Fibroblast of lung (primary cell): ENCODE results near the gene FGF14. TPM values are rescaled to one million over a fixed set of nuclear protein-coding genes. Genes with fewer than 3 reads are reported as not detected.

ENCODE experiments used
- DNase-seq, 2 donors: peaks; one replicate each; pipeline versions ENCODE4 v3.0.0 to v3.0.0-alpha.2; 2010; ENCODE audit warnings: low read depth in 2 of 2
- H2AFZ ChIP-seq: 2 replicates; pipeline ENCODE4 v1.5.1; 2012; ENCODE audit warnings: low read length, control low read depth, inconsistent platforms
- H3K27ac ChIP-seq: 2 replicates; pipeline ENCODE4 v1.5.1; 2011; ENCODE audit warnings: low read length, control low read depth; ENCODE audit not compliant: insufficient read depth
- H3K27me3 ChIP-seq: 2 replicates; pipeline ENCODE4 v1.5.1; 2011; ENCODE audit warnings: mild to moderate bottlenecking, low read length; ENCODE audit not compliant: control insufficient read depth, insufficient read depth
- H3K36me3 ChIP-seq: 2 replicates; pipeline ENCODE4 v1.5.1; 2011; ENCODE audit warnings: low read length; ENCODE audit not compliant: control insufficient read depth, insufficient read depth
- H3K4me1 ChIP-seq: 2 replicates; pipeline ENCODE4 v1.5.1; 2011; ENCODE audit warnings: low read length; ENCODE audit not compliant: control insufficient read depth, insufficient read depth; ENCODE audit errors: extremely low read depth
- H3K4me2 ChIP-seq: 2 replicates; pipeline ENCODE4 v1.5.1; 2011; ENCODE audit warnings: low read length, control low read depth; ENCODE audit not compliant: insufficient read depth; ENCODE audit errors: extremely low read depth
- H3K4me3 ChIP-seq, 4 experiments: fragments of 200-600 bp in 1 of 4; sonication (generic) in 1 of 4; replicated peaks in 1 of 4; 2 replicates each; pipeline ENCODE4 v1.5.1; 2011 to 2016; ENCODE audit warnings: low read length in 4 of 4, low read depth in 3 of 4, mild to moderate bottlenecking in 3 of 4, control low read depth in 2 of 4, inconsistent platforms in 1 of 4, mixed read lengths in 1 of 4; ENCODE audit not compliant: insufficient read depth in 1 of 4; ENCODE audit errors: control extremely low read depth in 1 of 4
- H3K79me2 ChIP-seq: 2 replicates; pipeline ENCODE4 v1.5.1; 2012; ENCODE audit warnings: mild to moderate bottlenecking, low read length, inconsistent platforms; ENCODE audit not compliant: control insufficient read depth, insufficient read depth
- H3K9ac ChIP-seq: 2 replicates; pipeline ENCODE4 v1.5.1; 2011; ENCODE audit warnings: mild to moderate bottlenecking, low read length, control low read depth; ENCODE audit not compliant: insufficient read depth
- H3K9me3 ChIP-seq: 2 replicates; pipeline ENCODE4 v1.5.1; 2012; ENCODE audit warnings: low read depth, low read length; ENCODE audit not compliant: control insufficient read depth, insufficient read depth
- H4K20me1 ChIP-seq: 2 replicates; pipeline ENCODE4 v1.5.1; 2011; ENCODE audit warnings: low read length; ENCODE audit not compliant: control insufficient read depth, insufficient read depth; ENCODE audit errors: extremely low read depth
- EZH2 ChIP-seq: IDR thresholded peaks from 2 replicates; pipeline ENCODE4 v1.5.1; 2012; ENCODE audit warnings: low read length, control low read depth, mild to moderate bottlenecking; ENCODE audit errors: missing control alignments
- polyA plus RNA-seq, 2 donors: library from polyadenylated mRNA; depleted of rRNA in 1 of 2; stranded (reverse) in 1 of 2; unstranded in 1 of 2; fragments of >200 nt; gene quantifications; 2 replicates each; pipeline ENCODE4 v1.2.1, GENCODE V29; 2011 to 2012; ENCODE audit warnings: missing spikeins in 1 of 2
- total RNA-seq: library from RNA; depleted of rRNA; stranded (reverse); fragments of >200 nt; gene quantifications from 2 replicates; pipeline ENCODE4 v1.2.1, GENCODE V29; 2014
- TF ChIP-seq, protein P1 (sequence below), 2 donors: IDR thresholded peaks in 1 of 2; conservative IDR thresholded peaks in 1 of 2; 1 replicate in 1 of 2; 2 replicates in 1 of 2; pipeline ENCODE4 v1.5.1; 2011 to 2012; ENCODE audit warnings: low read length in 2 of 2, control low read depth in 1 of 2, inconsistent platforms in 1 of 2, low read depth in 1 of 2, mild to moderate bottlenecking in 1 of 2

Gene FGF14
- total and polyA plus RNA-seq, 2 donors (not counting 1 experiment from before 2014, with no cell fraction given): 0.94 to 7.8 TPM

DNA sequence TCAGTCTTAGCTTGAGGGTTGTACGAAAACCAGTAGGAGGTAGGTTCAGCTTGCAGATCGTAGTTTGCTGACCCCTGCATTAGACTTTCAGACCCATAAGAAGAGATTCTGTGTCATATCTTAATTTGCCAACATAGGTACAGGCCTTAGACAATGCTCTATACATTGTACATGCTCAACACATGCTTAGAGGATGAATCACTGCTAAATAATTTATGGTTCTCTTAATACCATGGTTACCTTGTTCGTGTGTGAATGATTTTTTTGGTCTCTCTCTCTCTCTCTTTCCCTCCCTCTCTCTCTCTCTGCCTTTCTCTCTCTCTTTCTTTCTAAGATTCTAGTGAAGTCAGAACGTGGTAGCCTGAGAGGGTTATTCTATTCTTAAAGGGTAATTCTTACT, 112.2 kb downstream of the FGF14 start:
- no peak overlapping the region for H2AFZ ChIP-seq
- no peak overlapping the region for H3K4me3 ChIP-seq
- H4K20me1 ChIP-seq: no peaks in the 10 kb centered on the region
- H3K9me3 ChIP-seq: no peaks in the 10 kb centered on the region
- H3K4me2 ChIP-seq: no peak overlapping the region
- H3K27me3 ChIP-seq: no peaks in the 10 kb centered on the region
- no peak overlapping the region for H3K27ac ChIP-seq
- no peaks in the 10 kb centered on the region for H3K36me3 ChIP-seq
- no peak overlapping the region for H3K9ac ChIP-seq
- no peaks in the 10 kb centered on the region for H3K79me2 ChIP-seq
- no peak for DNase-seq
- TF ChIP-seq, protein P1, sequence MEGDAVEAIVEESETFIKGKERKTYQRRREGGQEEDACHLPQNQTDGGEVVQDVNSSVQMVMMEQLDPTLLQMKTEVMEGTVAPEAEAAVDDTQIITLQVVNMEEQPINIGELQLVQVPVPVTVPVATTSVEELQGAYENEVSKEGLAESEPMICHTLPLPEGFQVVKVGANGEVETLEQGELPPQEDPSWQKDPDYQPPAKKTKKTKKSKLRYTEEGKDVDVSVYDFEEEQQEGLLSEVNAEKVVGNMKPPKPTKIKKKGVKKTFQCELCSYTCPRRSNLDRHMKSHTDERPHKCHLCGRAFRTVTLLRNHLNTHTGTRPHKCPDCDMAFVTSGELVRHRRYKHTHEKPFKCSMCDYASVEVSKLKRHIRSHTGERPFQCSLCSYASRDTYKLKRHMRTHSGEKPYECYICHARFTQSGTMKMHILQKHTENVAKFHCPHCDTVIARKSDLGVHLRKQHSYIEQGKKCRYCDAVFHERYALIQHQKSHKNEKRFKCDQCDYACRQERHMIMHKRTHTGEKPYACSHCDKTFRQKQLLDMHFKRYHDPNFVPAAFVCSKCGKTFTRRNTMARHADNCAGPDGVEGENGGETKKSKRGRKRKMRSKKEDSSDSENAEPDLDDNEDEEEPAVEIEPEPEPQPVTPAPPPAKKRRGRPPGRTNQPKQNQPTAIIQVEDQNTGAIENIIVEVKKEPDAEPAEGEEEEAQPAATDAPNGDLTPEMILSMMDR (conservative IDR thresholded peaks at IDR 0.05 in 1 of 2, IDR thresholded peaks at IDR 0.05 in 1 of 2; ENCODE audit: low read depth in 1 of 2, low read length in 2 of 2): no peak
- no peak for TF ChIP-seq EZH2
- peaks cover 10% of the 10 kb centered on the region for H3K4me1 ChIP-seq

DNA sequence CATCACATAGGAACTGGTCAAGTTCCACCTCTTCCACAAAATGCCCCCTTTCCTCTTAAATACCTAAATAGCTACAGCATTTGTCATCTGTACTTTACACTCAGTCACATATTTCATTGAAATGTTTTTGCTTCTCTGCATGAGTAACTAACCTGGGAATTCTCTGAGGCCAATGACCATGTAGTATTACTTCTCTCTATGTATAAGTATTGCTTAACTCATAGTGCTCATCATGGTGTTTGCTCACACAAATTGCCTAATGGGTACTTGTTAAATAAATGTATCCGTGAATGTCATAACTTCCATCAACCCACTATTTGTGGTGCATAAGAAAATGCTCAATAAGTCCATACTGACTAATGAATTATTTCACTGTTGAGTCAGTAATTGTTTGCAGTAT, 115.5 kb downstream of the FGF14 start:
- H3K27ac ChIP-seq: peak overlapping the region; percentile 63

DNA sequence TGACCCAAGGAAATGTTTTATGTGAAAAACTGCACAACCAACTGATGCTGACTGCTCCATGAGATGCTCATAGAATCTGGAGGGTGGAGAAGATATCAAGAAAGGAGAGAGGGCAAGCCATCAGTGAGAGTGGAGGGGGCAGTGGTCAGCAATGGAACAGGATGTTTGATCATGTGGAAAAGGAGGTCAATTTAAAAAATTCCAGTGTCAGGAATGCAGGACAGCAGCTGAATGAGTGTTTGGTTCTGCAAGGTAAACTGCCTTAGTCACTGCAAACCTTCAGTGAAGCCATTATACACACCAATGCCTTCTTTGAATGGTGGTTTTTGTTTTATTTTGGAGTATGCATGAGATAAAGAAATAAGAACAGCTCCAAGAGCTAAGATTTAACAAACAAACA, 121.5 kb downstream of the FGF14 start:
- Histone ChIP-seq H4K20me1 (no peaks in the 10 kb centered on the region), H3K27me3 (no peaks in the 10 kb centered on the region), H3K4me2 (no peak overlapping the region), H2AFZ (no peak overlapping the region), H3K9ac (no peak overlapping the region), H3K9me3 (no peaks in the 10 kb centered on the region), H3K36me3 (no peaks in the 10 kb centered on the region), H3K79me2 (no peaks in the 10 kb centered on the region), H3K4me1 (peaks cover 9% of the 10 kb centered on the region), H3K27ac (no peak overlapping the region), H3K4me3 (no peak overlapping the region)
- TF ChIP-seq, protein P1 (conservative IDR thresholded peaks at IDR 0.05 in 1 of 2, IDR thresholded peaks at IDR 0.05 in 1 of 2; ENCODE audit: low read depth in 1 of 2, low read length in 2 of 2): no peak
- TF ChIP-seq EZH2: no peak
- peak in 1 of 2 donors; percentile 19 for DNase-seq

More for the DNA sequence above, 115.5 kb downstream of the FGF14 start:
- no peaks in the 10 kb centered on the region for H3K36me3 ChIP-seq
- H3K4me2 ChIP-seq: peak overlapping the region; percentile 49
- H3K27me3 ChIP-seq: no peaks in the 10 kb centered on the region
- H3K4me1 ChIP-seq: peaks cover 9% of the 10 kb centered on the region
- H3K9me3 ChIP-seq: no peaks in the 10 kb centered on the region
- H3K9ac ChIP-seq: no peak overlapping the region
- H3K4me3 ChIP-seq: no peak overlapping the region
- no peak overlapping the region for H2AFZ ChIP-seq
- no peak for TF ChIP-seq EZH2
- TF ChIP-seq, protein P1 (conservative IDR thresholded peaks at IDR 0.05 in 1 of 2, IDR thresholded peaks at IDR 0.05 in 1 of 2; ENCODE audit: low read depth in 1 of 2, low read length in 2 of 2): no peak
- no peaks in the 10 kb centered on the region for H4K20me1 ChIP-seq
- no peaks in the 10 kb centered on the region for H3K79me2 ChIP-seq
- DNase-seq: peak; percentile 93 to 97
